HepG2 (cell line): ENCODE results near the gene AEN. TPM values are rescaled to one million over a fixed set of nuclear protein-coding genes. Genes with fewer than 3 reads are reported as not detected.
A peak's percentile ranks its signal among the peaks of the same experiment; 100 is the strongest.

Experiments used
- BCL6 ChIP-seq: IDR thresholded peaks from 2 replicates; pipeline ENCODE4 v1.6.1; 2016; ENCODE audit warnings: missing genetic modification reagents, missing compliant biosample characterization
- CCAR2 ChIP-seq: fragments of 200-400 bp; formaldehyde crosslinking; optimal IDR thresholded peaks from 2 replicates; pipeline ENCODE3; 2018; ENCODE audit warnings: low read depth, mild to moderate bottlenecking, low read length, moderate library complexity
- CEBPG ChIP-seq: IDR thresholded peaks from 2 replicates; pipeline ENCODE4 v1.6.1; 2016
- CREB1 ChIP-seq, 2 experiments: fragments of 450-650 bp in 1 of 2; IDR thresholded peaks; 2 replicates each; pipeline ENCODE4 v1.6.1; 2016 to 2017; ENCODE audit warnings: control low read depth in 1 of 2, mild to moderate bottlenecking in 1 of 2, missing compliant biosample characterization in 1 of 2, missing genetic modification characterization in 1 of 2
- HDAC1 ChIP-seq: sonication (generic); formaldehyde crosslinking; IDR thresholded peaks from 2 replicates; pipeline ENCODE4 v1.5.1; 2020; ENCODE audit warnings: mild to moderate bottlenecking, missing genetic modification reagents
- HNRNPK ChIP-seq: fragments of 200-400 bp; formaldehyde crosslinking; IDR thresholded peaks from 2 replicates; pipeline ENCODE4 v1.6.1; 2018; ENCODE audit warnings: low read length, low read depth, moderate library complexity, mild to moderate bottlenecking; ENCODE audit not compliant: poor library complexity, severe bottlenecking
- IKZF1 ChIP-seq: fragments of 450-650 bp; IDR thresholded peaks from 2 replicates; pipeline ENCODE4 v1.7.1; 2016
- MBNL3 ChIP-seq: fragments of 250-450 bp; sonication (Bioruptor Pico); conservative IDR thresholded peaks from 2 replicates; pipeline ENCODE4 v1.8.0; 2022; ENCODE audit warnings: mild to moderate bottlenecking, inconsistent platforms
- NFYC ChIP-seq: IDR thresholded peaks from 2 replicates; pipeline ENCODE4 v1.6.1; 2016; ENCODE audit warnings: missing genetic modification reagents, missing compliant biosample characterization
- NR2F1 ChIP-seq, 2 experiments: fragments of 450-650 bp in 1 of 2; formaldehyde crosslinking in 1 of 2; IDR thresholded peaks; 2 replicates each; pipeline versions ENCODE4 v1.5.0 to v1.6.1; 2016 to 2020; ENCODE audit warnings: mild to moderate bottlenecking in 1 of 2, missing compliant biosample characterization in 1 of 2, missing genetic modification reagents in 1 of 2, moderate library complexity in 1 of 2
- RFXANK ChIP-seq: IDR thresholded peaks from 2 replicates; pipeline ENCODE4 v1.6.1; 2016
- SOX13 ChIP-seq, 3 experiments: fragments of 450-650 bp in 1 of 3; sonication (generic) in 1 of 3; formaldehyde crosslinking in 1 of 3; IDR thresholded peaks in 2 of 3; conservative IDR thresholded peaks in 1 of 3; 2 replicates each; pipeline versions ENCODE4 v1.5.0 to v1.6.1; 2016 to 2020; ENCODE audit warnings: antibody characterized with exemption in 1 of 3, mild to moderate bottlenecking in 1 of 3, missing compliant biosample characterization in 1 of 3, missing genetic modification reagents in 1 of 3, moderate library complexity in 1 of 3
- SRSF4 ChIP-seq: fragments of 200-400 bp; formaldehyde crosslinking; IDR thresholded peaks from one replicate; pipeline ENCODE4 v1.6.1; 2018; ENCODE audit warnings: mild to moderate bottlenecking, low read depth, low read length, moderate library complexity; ENCODE audit not compliant: poor library complexity, severe bottlenecking
- THYN1 ChIP-seq: sonication (generic); formaldehyde crosslinking; IDR thresholded peaks from 2 replicates; pipeline ENCODE4 v1.8.1; 2023; ENCODE audit warnings: low read depth, mild to moderate bottlenecking, moderate library complexity, missing genetic modification reagents, borderline replicate concordance
- ZNF17 ChIP-seq: sonication (generic); formaldehyde crosslinking; IDR thresholded peaks from 2 replicates; pipeline ENCODE4 v1.5.0; 2020; ENCODE audit warnings: mild to moderate bottlenecking, missing genetic modification reagents
- ZNF33B ChIP-seq: sonication (generic); formaldehyde crosslinking; IDR thresholded peaks from 2 replicates; pipeline ENCODE4 v1.5.1; 2020; ENCODE audit warnings: mild to moderate bottlenecking, missing genetic modification reagents
- ZNF772 ChIP-seq: sonication (generic); formaldehyde crosslinking; IDR thresholded peaks from 2 replicates; pipeline ENCODE4 v1.5.0; 2020; ENCODE audit warnings: mild to moderate bottlenecking, missing genetic modification reagents
- polyA plus RNA-seq, 8 experiments: library from polyadenylated mRNA; depleted of rRNA in 3 of 8; stranded (reverse) in 7 of 8; unstranded in 1 of 8; fragments of >200 nt; fragmentation: Illumina TruSeq in 4 of 8; extraction: Trizol in 4 of 8; gene quantifications; 2 replicates each; pipeline versions ENCODE4 v1.2.1 to v1.2.3, GENCODE V29; 2011 to 2016; ENCODE audit warnings: low read depth in 4 of 8, missing spikeins in 1 of 8, mixed read lengths in 1 of 8; ENCODE audit not compliant: insufficient read depth in 1 of 8
- total RNA-seq, 5 experiments: library from RNA; depleted of rRNA; stranded (reverse); fragments of >200 nt; fragmentation: Illumina TruSeq; extraction: Trizol; gene quantifications; 2 replicates each; pipeline ENCODE4 v1.2.3, GENCODE V29; 2016; ENCODE audit warnings: low read depth in 1 of 5
- TF ChIP-seq, protein P1 (sequence below): sonication (generic); formaldehyde crosslinking; IDR thresholded peaks from 2 replicates; pipeline ENCODE4 v1.4.0; 2020; ENCODE audit warnings: mild to moderate bottlenecking, missing genetic modification reagents
- TF ChIP-seq, protein P2 (sequence below): IDR thresholded peaks from 2 replicates; pipeline ENCODE4 v1.6.1; 2012; ENCODE audit warnings: low read depth, low read length, improper control_type of control experiment
- TF ChIP-seq, protein P3 (sequence below): sonication (generic); formaldehyde crosslinking; IDR thresholded peaks from 2 replicates; pipeline ENCODE4 v1.9.0; 2021; ENCODE audit warnings: missing genetic modification reagents, borderline replicate concordance

AEN gene
- total and polyA plus RNA-seq, 2 of the 13 experiments (the other 11 are each of a cell fraction or from before 2014, with no cell fraction given): 51.3 to 118 TPM

DNA sequence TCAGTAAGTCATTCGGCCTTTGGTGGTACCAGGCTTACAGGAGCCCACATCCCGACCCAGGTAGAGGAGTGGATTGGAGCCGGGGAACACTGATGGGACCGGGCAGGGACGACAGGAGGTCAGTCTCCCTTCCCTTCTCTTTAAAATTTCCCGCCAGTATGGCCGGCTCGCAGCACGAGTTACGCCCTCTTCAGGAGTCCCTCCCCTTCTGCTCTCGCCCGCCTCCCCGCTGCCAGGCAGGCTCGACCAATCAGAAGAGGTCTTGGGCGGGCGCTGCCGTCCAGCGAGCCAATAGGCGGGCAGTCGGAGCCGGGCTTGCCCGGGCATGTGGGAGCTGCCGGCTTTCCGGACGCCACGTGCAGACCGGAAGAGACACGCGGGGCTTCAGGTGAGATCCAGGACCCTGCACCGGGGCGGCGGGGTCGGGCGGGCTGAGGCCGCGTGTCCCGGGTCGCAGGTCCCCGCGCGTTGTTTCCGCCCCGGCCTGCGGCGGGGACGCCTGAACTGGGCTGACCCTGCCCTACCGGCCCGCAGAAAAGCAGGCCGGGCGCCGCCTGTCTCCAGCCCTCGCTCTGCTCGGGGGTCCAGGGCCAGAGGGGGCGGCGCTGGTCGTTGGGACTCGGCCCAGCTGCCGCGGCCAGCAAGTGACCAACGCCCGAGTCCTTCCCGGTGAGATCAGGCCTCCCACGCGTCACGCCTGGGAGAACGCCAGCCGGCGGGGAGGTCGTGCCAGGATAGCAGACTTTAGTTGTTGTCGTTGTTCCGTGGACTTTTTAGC is at the start of gene AEN (continued):
- TF ChIP-seq CREB1 (IDR thresholded peaks at IDR 0.05): peak; percentile 50; the same call in 1 of the 2 replicates
- TF ChIP-seq CREB1 (CRISPR knock-in tag; IDR thresholded peaks at IDR 0.05): no peak
- TF ChIP-seq THYN1 (CRISPR knock-in tag): no peak
- no peak for TF ChIP-seq SOX13 (IDR thresholded peaks at IDR 0.05)
- TF ChIP-seq SOX13 (CRISPR knock-in tag; conservative IDR thresholded peaks at IDR 0.05 in 1 of 2, IDR thresholded peaks at IDR 0.05 in 1 of 2): no peak; a peak in 1 of 4 replicates
- TF ChIP-seq ZNF772 (CRISPR knock-in tag): peak; percentile 62; the same call in 1 of the 2 replicates
- no peak for TF ChIP-seq BCL6 (CRISPR knock-in tag)
- no peak for TF ChIP-seq ZNF33B (CRISPR knock-in tag)
- no peak for TF ChIP-seq SRSF4
- TF ChIP-seq, protein P1, sequence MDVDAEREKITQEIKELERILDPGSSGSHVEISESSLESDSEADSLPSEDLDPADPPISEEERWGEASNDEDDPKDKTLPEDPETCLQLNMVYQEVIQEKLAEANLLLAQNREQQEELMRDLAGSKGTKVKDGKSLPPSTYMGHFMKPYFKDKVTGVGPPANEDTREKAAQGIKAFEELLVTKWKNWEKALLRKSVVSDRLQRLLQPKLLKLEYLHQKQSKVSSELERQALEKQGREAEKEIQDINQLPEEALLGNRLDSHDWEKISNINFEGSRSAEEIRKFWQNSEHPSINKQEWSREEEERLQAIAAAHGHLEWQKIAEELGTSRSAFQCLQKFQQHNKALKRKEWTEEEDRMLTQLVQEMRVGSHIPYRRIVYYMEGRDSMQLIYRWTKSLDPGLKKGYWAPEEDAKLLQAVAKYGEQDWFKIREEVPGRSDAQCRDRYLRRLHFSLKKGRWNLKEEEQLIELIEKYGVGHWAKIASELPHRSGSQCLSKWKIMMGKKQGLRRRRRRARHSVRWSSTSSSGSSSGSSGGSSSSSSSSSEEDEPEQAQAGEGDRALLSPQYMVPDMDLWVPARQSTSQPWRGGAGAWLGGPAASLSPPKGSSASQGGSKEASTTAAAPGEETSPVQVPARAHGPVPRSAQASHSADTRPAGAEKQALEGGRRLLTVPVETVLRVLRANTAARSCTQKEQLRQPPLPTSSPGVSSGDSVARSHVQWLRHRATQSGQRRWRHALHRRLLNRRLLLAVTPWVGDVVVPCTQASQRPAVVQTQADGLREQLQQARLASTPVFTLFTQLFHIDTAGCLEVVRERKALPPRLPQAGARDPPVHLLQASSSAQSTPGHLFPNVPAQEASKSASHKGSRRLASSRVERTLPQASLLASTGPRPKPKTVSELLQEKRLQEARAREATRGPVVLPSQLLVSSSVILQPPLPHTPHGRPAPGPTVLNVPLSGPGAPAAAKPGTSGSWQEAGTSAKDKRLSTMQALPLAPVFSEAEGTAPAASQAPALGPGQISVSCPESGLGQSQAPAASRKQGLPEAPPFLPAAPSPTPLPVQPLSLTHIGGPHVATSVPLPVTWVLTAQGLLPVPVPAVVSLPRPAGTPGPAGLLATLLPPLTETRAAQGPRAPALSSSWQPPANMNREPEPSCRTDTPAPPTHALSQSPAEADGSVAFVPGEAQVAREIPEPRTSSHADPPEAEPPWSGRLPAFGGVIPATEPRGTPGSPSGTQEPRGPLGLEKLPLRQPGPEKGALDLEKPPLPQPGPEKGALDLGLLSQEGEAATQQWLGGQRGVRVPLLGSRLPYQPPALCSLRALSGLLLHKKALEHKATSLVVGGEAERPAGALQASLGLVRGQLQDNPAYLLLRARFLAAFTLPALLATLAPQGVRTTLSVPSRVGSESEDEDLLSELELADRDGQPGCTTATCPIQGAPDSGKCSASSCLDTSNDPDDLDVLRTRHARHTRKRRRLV (CRISPR knock-in tag): no peak
- peak; percentile 98 for TF ChIP-seq NFYC
- TF ChIP-seq, protein P2, sequence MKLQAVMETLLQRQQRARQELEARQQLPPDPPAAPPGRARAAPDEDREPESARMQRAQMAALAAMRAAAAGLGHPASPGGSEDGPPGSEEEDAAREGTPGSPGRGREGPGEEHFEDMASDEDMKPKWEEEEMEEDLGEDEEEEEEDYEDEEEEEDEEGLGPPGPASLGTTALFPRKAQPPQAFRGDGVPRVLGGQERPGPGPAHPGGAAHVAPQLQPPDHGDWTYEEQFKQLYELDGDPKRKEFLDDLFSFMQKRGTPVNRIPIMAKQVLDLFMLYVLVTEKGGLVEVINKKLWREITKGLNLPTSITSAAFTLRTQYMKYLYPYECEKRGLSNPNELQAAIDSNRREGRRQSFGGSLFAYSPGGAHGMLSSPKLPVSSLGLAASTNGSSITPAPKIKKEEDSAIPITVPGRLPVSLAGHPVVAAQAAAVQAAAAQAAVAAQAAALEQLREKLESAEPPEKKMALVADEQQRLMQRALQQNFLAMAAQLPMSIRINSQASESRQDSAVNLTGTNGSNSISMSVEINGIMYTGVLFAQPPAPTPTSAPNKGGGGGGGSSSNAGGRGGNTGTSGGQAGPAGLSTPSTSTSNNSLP: no peak
- no peak for TF ChIP-seq MBNL3 (CRISPR knock-in tag)
- TF ChIP-seq, protein P3, sequence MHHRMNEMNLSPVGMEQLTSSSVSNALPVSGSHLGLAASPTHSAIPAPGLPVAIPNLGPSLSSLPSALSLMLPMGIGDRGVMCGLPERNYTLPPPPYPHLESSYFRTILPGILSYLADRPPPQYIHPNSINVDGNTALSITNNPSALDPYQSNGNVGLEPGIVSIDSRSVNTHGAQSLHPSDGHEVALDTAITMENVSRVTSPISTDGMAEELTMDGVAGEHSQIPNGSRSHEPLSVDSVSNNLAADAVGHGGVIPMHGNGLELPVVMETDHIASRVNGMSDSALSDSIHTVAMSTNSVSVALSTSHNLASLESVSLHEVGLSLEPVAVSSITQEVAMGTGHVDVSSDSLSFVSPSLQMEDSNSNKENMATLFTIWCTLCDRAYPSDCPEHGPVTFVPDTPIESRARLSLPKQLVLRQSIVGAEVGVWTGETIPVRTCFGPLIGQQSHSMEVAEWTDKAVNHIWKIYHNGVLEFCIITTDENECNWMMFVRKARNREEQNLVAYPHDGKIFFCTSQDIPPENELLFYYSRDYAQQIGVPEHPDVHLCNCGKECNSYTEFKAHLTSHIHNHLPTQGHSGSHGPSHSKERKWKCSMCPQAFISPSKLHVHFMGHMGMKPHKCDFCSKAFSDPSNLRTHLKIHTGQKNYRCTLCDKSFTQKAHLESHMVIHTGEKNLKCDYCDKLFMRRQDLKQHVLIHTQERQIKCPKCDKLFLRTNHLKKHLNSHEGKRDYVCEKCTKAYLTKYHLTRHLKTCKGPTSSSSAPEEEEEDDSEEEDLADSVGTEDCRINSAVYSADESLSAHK: no peak
- no peak for TF ChIP-seq CCAR2
- TF ChIP-seq HNRNPK: peak; percentile 53
- TF ChIP-seq IKZF1: no peak
- TF ChIP-seq HDAC1 (CRISPR knock-in tag): peak; percentile 98
- TF ChIP-seq CEBPG (CRISPR knock-in tag): no peak
- no peak for TF ChIP-seq RFXANK (CRISPR knock-in tag)
- no peak for TF ChIP-seq ZNF17 (CRISPR knock-in tag)
- TF ChIP-seq NR2F1 (CRISPR knock-in tag; IDR thresholded peaks at IDR 0.05): no peak
